ENCODE measurements around the gene SOS2.

Gene SOS2

GRCh38 chr14:50265029-50265428 lies 33.7 kb upstream of the SOS2 start:
- H3K79me2 ChIP-seq (ENCODE audit: control insufficient read depth, low read length): no peaks in the 10 kb centered on the region
- TF ChIP-seq EZH2phosphoT487 (IDR thresholded peaks at IDR 0.05; ENCODE audit: borderline replicate concordance, low read length) (no peak), CTCF (IDR thresholded peaks at IDR 0.05; ENCODE audit: low read depth, low read length, poor library complexity, severe bottlenecking) (no peak)
- no peaks in the 10 kb centered on the region for H3F3A ChIP-seq (ENCODE audit: control insufficient read depth, insufficient read depth)
- H4K20me1 ChIP-seq (ENCODE audit: control insufficient read depth, insufficient read depth, low read depth, low read length): no peaks in the 10 kb centered on the region
- H3K4me2 ChIP-seq (ENCODE audit: low read length): no peak overlapping the region
- H3K9me2 ChIP-seq (replicated peaks; ENCODE audit: control insufficient read depth, low read length): no peaks in the 10 kb centered on the region
- H3K4me3 ChIP-seq (ENCODE audit: low read length): no peak overlapping the region
- H3K27ac ChIP-seq (ENCODE audit: low read depth, low read length): no peak overlapping the region
- H3K36me3 ChIP-seq (ENCODE audit: control insufficient read depth, low read length): peaks cover 3% of the 10 kb centered on the region; the same call in 1 of the 2 replicates
- H3K27me3 ChIP-seq (ENCODE audit: control insufficient read depth, low read length): no peaks in the 10 kb centered on the region
- no peaks in the 10 kb centered on the region for H3K9me3 ChIP-seq (ENCODE audit: control insufficient read depth, insufficient read depth, low read length)
- no peaks in the 10 kb centered on the region for H3K4me1 ChIP-seq (ENCODE audit: control insufficient read depth, low read length)

- Histone ChIP-seq H4K20me1 (ENCODE audit: control insufficient read depth, insufficient read depth, low read depth, low read length) (no peaks in the 10 kb centered on the region), H3K4me1 (ENCODE audit: control insufficient read depth, low read length) (no peaks in the 10 kb centered on the region), H3K27ac (ENCODE audit: low read depth, low read length) (no peak overlapping the region), H3K4me3 (ENCODE audit: low read length) (no peak overlapping the region), H3K36me3 (ENCODE audit: control insufficient read depth, low read length) (peaks cover 3% of the 10 kb centered on the region; the same call in 1 of the 2 replicates), H3K9me2 (replicated peaks; ENCODE audit: control insufficient read depth, low read length) (no peaks in the 10 kb centered on the region), H3K4me2 (ENCODE audit: low read length) (no peak overlapping the region), H3F3A (ENCODE audit: control insufficient read depth, insufficient read depth) (no peaks in the 10 kb centered on the region), H3K9me3 (ENCODE audit: control insufficient read depth, insufficient read depth, low read length) (no peaks in the 10 kb centered on the region), H3K79me2 (ENCODE audit: control insufficient read depth, low read length) (no peaks in the 10 kb centered on the region), H3K27me3 (ENCODE audit: control insufficient read depth, low read length) (no peaks in the 10 kb centered on the region)
- TF ChIP-seq CTCF (IDR thresholded peaks at IDR 0.05; ENCODE audit: low read depth, low read length, poor library complexity, severe bottlenecking): no peak
- no peak for TF ChIP-seq EZH2phosphoT487 (IDR thresholded peaks at IDR 0.05; ENCODE audit: borderline replicate concordance, low read length)
Measured at GRCh38 chr14:50263321-50263720, 31.9 kb upstream of the SOS2 start.

- H4K20me1 ChIP-seq (ENCODE audit: control insufficient read depth, insufficient read depth, low read depth, low read length): no peaks in the 10 kb centered on the region
- TF ChIP-seq CTCF (IDR thresholded peaks at IDR 0.05; ENCODE audit: low read depth, low read length, poor library complexity, severe bottlenecking): no peak
- no peak for TF ChIP-seq EZH2phosphoT487 (IDR thresholded peaks at IDR 0.05; ENCODE audit: borderline replicate concordance, low read length)
- H3K9me3 ChIP-seq (ENCODE audit: control insufficient read depth, insufficient read depth, low read length): no peaks in the 10 kb centered on the region
- H3K4me2 ChIP-seq (ENCODE audit: low read length): no peak overlapping the region
- H3K4me3 ChIP-seq (ENCODE audit: low read length): no peak overlapping the region
- no peaks in the 10 kb centered on the region for H3K79me2 ChIP-seq (ENCODE audit: control insufficient read depth, low read length)
- no peaks in the 10 kb centered on the region for H3K27me3 ChIP-seq (ENCODE audit: control insufficient read depth, low read length)
- H3K27ac ChIP-seq (ENCODE audit: low read depth, low read length): no peak overlapping the region
- H3F3A ChIP-seq (ENCODE audit: control insufficient read depth, insufficient read depth): no peaks in the 10 kb centered on the region
- H3K36me3 ChIP-seq (ENCODE audit: control insufficient read depth, low read length): peaks cover 3% of the 10 kb centered on the region; the same call in 1 of the 2 replicates
- H3K4me1 ChIP-seq (ENCODE audit: control insufficient read depth, low read length): no peaks in the 10 kb centered on the region
- no peaks in the 10 kb centered on the region for H3K9me2 ChIP-seq (replicated peaks; ENCODE audit: control insufficient read depth, low read length)
Measured at GRCh38 chr14:50262865-50263264, 31.5 kb upstream of the SOS2 start.
